ENCODE measurements around the gene WNK3.

- TF ChIP-seq EZH2phosphoT487 (IDR thresholded peaks at IDR 0.05; ENCODE audit: borderline replicate concordance, low read length) (no peak), CTCF (IDR thresholded peaks at IDR 0.05; ENCODE audit: low read depth, low read length, poor library complexity, severe bottlenecking) (no peak)
Measured at GRCh38 chrX:54291758-54292157, 66.1 kb downstream of the WNK3 start.
